HG02763 (cell line): ENCODE data around the gene BRI3BP.

ENCODE experiments used
- ATAC-seq: cut with Tn5 transposase; IDR thresholded peaks from one replicate; pipeline ENCODE4 v1.9.1; 2021; ENCODE audit warnings: mild to moderate bottlenecking, moderate library complexity; ENCODE audit not compliant: unreplicated experiment

The BRI3BP gene, protein sequence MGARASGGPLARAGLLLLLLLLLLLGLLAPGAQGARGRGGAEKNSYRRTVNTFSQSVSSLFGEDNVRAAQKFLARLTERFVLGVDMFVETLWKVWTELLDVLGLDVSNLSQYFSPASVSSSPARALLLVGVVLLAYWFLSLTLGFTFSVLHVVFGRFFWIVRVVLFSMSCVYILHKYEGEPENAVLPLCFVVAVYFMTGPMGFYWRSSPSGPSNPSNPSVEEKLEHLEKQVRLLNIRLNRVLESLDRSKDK

GRCh38 chr12:124993626-124994436, at the start of gene BRI3BP:
TSS of gene BRI3BP (plus strand) at chr12:124993645. CDS start at chr12:124993791, 146 bp downstream.
- peak; percentile 49 for ATAC-seq

DNA sequence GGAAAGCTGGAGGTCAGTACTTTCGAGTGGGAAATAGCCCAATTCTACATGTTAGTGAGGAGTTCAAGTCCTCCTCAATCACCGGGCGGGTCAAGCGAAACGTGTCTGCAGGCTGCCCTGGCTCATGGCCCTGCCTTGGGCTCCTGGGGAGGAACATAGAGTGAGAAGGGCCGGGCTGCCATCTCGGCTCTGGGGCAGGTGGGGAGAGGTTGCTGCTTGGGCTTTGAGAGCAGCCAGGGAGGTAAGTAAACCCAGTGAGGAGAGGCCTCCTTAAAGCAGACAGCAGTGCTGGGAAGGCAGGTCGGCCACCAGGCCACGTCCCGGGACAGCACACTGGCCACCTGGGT, 47.0 kb upstream of the BRI3BP start:
- ATAC-seq = no peak

DNA sequence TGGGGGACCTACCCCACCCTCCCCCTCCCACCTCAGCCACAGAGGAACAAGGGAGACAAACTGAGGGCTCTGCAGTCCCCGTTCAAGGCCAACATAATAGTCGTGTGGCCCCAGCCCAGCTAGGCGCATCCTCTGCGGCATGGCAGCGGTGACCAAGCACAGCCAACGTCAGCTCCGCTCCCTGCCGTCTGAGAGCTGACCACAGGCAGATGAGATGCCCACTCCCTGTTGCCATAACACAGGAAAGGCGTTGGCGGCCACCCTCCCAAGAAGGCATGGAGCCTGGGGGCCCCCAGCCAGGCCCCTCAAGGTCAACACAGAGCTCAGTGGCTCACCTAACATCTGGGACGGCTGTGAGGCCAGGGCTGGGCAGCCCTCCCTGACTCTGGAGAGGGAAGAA, 46.4 kb upstream of the BRI3BP start:
- ATAC-seq = no peak

GRCh38 chr12:124947561-124948398, 45.7 kb upstream of the BRI3BP start:
- ATAC-seq = no peak

- no peak for ATAC-seq
Measured at GRCh38 chr12:124949066-124949465, 44.4 kb upstream of the BRI3BP start.

DNA sequence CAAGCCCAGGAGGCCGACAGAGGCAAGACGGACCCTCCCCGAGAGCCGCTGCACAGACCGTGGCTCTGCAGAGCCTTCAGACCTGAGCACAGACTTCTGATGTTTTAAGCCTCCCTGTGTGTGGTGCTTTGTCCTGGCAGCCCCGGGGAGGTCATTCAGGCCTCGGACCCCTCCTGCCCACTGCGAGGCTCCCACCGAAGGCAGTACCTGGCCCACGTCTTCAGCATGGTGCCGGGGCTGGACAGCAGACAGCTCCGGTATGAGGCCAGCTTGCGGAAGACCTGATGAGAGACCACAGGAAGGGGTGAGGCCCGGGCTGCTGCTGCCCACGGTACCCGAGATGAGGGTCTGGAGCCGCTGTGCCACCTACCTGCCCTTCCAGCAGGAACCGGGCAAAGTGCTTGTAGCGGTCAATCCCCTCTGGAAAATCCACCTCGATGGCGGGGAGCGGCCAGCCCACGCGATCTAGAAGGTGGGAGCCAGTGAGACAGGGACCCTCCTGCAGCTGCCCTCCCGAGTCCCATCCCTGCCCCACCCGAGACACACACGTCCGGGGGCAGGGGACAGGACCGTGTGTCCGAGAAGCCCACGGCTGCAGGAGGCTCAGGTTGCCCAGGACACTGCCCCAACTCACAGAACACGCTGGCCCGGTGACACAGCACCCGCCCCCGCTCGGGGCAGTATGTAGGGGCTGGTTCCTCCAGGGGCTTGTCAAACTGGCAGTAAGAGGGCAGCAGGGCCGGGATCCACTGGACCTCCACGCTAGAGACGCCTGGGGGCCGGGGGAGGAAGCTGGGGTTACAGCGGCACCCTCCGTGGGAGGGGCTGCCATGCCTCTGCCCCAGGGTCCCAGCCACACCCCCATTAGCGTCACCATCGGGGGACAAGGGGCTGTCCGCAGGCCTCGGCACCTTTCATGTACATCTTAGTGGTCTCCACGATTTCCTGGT, 43.4 kb upstream of the BRI3BP start:
- ATAC-seq = no peak

DNA sequence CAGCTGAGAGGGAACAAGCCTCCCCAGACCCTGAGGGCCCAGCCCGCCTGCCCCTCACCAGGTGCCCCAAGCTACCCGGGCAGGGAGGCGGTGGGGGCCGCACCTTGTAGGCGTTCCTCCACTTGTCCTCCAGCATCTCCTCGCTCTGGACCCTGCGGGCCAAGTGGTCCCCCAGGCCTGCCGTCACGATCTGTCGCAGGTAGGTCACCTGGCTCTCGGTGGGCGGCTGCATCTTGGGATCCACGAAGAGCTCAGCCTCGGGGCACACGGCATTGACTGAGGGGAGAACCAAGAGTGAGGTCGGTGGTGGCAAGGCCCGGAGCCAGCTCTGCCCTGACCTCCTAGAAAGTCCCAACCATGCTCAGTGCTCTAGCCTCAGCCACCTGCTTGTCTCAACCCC, 41.1 kb upstream of the BRI3BP start:
- ATAC-seq = no peak

DNA sequence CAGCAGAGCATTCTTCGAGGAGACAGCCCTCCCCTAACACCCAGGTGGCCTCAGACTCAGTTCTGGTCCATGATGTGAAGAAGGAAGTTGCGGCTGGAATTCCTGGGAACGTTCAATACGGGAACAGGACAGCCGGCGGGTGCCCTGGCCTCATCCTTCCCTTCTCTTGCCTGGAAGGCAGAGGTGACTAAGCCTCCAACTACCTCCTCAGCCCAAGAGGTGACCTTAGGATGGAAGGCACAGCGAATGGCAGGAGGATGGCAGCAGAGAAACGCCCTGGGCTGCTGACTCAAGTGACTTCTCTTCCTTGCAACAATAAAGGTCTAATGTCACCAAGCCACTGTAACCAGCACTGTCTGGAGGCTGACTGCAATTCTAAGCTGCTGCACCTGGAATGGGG, 40.6 kb upstream of the BRI3BP start:
- ATAC-seq = no peak

DNA sequence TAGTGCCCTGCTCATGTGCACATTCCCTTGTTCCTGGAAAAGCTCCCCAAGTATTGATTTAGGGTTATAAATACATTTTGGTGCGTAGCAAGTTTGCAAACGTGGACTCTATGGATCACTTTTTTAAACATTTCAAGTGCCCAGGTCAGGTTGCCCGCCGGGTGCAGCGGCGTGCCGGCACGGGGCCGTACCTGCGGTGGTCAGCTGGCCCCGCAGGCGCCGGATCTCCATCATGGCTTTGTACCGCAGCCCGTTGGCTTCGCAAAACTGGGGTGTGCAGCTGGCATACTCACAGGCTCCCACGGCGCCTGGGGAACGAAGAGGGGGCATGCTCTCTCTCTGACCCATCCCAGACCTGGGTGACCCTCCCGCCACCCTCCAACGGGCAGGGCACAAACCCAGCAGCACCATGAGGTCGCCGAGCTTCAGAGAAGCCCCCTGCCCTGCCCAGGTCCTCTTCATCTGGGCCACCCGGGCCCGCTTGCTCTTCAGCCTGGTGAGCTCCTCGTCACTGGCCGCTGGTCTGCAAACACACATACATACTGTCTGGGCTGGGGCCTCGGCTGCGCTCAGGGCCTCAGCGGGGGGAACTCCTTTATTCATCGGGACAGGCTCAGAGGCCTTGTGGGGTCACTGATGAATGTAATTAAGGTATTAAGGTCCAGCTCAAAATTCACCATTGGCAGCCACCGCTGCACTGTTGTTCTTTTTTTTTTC, 39.6 kb upstream of the BRI3BP start:
- no peak for ATAC-seq

- no peak for ATAC-seq
Measured at GRCh38 chr12:124954771-124955170, 38.7 kb upstream of the BRI3BP start.

DNA sequence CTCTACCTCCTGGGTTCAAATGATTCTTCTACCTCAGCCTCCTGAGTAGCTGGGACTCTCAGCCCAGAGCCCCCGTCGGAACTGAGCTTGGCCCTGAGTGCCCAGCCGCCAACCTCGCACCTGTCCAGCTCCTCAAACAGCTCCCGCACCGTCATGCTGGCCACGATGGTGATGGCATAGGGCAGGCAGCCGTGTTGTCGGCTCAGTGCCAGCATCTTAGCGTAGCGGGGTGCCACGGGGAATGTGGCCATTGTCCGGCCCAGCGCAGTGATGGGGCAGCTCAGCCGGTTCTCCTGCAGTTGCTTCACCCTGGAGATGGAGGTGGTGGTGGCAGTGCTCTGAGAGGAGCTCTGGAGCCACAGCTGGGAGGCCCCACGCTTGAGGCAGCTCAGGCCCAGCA, 36.9 kb upstream of the BRI3BP start:
- ATAC-seq = no peak

GRCh38 chr12:124961055-124961454, 32.4 kb upstream of the BRI3BP start:
- ATAC-seq = no peak

DNA sequence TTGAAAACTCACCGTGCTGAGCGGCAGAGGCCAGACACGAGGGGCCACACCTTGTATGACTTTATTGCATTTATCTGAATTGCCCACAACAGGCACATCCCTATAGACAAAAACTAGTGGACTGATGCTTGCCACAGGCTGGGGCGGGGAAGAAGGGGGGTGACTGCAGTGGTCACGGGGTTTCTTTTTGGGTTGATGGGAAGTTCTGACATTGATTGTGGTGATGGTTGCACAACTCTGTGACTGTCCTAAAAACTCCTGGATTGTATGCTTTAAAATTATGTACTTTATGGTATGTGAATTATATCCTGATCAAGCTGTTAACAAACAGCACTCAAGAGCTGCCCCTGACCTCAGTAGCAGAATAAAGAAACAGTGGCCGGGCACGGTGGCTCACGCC, 30.2 kb upstream of the BRI3BP start:
- ATAC-seq = no peak

DNA sequence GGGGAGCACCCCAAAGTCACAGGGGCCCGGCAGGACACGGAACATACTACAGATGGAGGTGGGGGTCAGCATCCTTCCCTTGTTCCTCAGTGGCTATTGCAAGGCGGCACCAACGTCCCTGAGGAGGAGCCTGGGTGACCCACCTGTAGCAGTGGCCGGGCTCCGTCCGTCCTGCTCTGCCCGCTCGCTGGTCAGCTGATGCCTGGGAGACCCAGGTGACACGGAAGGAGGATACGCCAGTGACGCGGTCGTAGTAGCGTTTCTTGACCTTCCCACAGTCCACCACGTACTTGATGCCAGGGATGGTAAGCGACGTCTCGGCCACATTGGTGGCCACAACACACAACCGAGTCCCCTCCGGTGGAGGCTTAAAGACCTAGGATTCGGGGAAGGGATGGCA, 29.2 kb upstream of the BRI3BP start:
- no peak for ATAC-seq

DNA sequence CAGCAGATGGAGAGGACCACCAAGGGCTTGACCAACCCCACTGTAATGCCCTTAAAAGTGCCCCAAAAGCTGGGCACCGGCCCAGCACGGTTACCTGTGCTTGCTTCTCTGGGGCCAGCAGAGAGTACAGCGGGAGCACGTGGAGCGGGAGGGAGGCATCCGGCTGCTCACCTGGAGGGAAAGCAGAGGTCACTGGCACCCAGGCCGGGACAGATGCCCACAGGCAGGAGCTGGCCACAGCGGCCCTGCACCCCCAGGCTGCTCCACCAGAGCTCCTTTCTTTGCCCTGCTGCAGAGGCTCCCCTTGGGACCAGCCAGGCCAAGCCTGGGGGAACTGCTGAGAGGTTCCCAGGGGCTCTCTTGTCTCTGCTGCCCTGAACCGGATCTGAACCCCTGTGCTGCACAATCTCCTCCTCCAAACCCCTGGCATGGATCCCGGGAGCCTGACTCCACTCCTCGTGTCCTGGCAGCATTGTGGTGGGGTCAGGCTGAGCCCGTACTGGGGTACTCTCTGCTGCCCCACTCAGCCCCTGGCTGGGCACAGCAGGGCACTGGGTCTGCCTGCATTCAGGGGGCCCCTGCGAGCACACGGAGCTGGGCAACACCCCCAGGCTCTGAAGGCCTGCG, 28.5 kb upstream of the BRI3BP start:
- ATAC-seq = no peak

DNA sequence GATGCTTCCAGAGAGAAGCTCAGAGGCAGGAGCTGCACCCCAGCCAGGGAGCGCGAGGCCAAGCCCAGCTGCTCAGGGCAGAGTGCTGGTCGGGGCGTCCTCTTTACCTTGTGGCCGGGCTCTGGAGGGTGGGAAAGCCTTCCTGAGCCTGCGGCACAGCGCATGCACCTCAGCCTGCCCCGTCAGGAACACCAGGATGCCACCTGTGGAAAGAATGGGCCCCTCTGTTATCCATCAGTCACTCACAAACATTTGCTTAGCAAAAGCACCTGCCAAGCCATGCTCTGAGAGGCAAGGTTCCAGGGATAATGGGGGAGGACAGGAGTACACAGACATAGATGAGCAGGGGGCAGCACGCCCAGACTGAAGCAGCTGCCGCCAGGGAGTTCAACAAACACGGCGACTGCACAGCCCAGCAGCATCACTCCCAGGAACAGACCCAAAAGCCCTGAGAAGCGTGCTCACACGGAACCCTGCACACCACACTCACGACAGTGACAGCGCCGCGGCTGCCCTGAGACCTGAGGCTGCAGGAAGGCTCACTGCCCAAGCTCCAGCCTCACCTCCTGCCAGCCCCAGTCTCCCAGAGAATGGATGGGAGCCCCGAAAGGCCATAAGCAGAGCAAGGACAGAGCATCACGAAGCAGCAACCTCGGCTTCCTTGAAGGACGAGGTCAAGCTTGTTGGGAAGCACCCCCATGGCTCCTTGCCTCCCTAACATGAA, 26.3 kb upstream of the BRI3BP start:
- ATAC-seq = no peak

DNA sequence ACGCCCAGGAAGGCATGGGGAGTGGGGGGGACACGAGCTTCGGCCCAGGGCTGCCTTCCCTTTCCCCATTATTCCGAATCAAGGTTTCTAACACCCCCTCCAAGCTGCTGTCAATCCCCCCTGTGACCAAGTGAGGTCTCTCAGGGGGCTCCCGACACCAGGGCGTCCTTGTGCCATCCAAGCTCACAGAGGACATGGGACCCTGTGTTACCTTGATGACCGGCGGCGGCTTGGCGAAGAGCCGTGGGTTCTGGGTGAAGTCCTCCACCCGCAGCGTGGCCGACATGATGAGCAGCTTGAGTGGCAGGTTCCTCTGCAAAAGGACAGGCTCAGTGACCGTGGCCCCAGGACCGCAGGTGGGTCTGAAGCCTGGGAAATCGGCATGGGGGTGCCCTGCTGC, 24.8 kb upstream of the BRI3BP start:
- no peak for ATAC-seq

GRCh38 chr12:124970647-124971402, 22.6 kb upstream of the BRI3BP start:
- ATAC-seq = no peak
